ENCODE data around the gene SSBP4. TPM values are rescaled to one million over a fixed set of nuclear protein-coding genes. Genes with fewer than 3 reads are reported as not detected.

Gene SSBP4
- total RNA-seq, 4 donors from 2014 or later: 40.5 to 75.6 (median 56.1) TPM

DNA sequence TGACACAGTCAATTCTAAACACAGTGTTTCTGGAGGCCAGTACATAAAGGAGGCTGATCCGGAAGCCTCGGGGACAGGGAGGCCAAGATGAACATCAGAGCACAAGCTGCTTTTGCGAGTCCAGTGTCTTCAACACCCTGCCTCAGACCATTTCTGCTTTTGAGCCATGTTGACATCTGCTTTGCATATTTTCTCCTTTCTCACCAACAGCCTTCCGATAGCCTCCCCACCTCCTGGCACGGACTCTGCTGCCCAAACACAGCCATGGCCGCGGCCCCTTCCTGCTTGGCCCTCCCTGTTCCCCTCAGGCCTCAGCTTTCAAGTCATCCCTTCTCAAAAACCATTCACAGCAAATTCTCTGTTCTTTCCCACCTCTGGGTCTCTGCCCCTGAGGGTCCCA lies 25.4 kb upstream of the SSBP4 start:
- intact Hi-C loops (cut with DNase I): no loop called here

GRCh38 chr19:18396471-18397241 lies 22.5 kb upstream of the SSBP4 start:
- intact Hi-C loops (cut with DNase I): no loop called here
- H3K27ac ChIP-seq: no peak overlapping the region
- TF ChIP-seq POLR2A (IDR thresholded peaks at IDR 0.05): no peak
- TF ChIP-seq, protein P1, sequence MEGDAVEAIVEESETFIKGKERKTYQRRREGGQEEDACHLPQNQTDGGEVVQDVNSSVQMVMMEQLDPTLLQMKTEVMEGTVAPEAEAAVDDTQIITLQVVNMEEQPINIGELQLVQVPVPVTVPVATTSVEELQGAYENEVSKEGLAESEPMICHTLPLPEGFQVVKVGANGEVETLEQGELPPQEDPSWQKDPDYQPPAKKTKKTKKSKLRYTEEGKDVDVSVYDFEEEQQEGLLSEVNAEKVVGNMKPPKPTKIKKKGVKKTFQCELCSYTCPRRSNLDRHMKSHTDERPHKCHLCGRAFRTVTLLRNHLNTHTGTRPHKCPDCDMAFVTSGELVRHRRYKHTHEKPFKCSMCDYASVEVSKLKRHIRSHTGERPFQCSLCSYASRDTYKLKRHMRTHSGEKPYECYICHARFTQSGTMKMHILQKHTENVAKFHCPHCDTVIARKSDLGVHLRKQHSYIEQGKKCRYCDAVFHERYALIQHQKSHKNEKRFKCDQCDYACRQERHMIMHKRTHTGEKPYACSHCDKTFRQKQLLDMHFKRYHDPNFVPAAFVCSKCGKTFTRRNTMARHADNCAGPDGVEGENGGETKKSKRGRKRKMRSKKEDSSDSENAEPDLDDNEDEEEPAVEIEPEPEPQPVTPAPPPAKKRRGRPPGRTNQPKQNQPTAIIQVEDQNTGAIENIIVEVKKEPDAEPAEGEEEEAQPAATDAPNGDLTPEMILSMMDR (IDR thresholded peaks at IDR 0.05): no peak
- no peak for DNase-seq
- H3K4me3 ChIP-seq (replicated peaks in 1 of 3): no peak overlapping the region
- H3K9me3 ChIP-seq: no peaks in the 10 kb centered on the region
- no peaks in the 10 kb centered on the region for H3K27me3 ChIP-seq
- 53 to 79% methylated on average over 16 to 18 of the region's 37 CpGs for WGBS, 2 donors
- peaks cover 0 to 11% of the 10 kb centered on the region in 2 donors for H3K4me1 ChIP-seq
- no peaks in the 10 kb centered on the region for H3K36me3 ChIP-seq

More for the DNA sequence above, 25.4 kb upstream of the SSBP4 start:
- no peak overlapping the region for H3K4me3 ChIP-seq (replicated peaks in 1 of 3)
- H3K36me3 ChIP-seq: no peaks in the 10 kb centered on the region
- H3K4me1 ChIP-seq: peaks cover 0 to 5% of the 10 kb centered on the region in 2 donors
- TF ChIP-seq, protein P1 (IDR thresholded peaks at IDR 0.05): no peak
- TF ChIP-seq POLR2A (IDR thresholded peaks at IDR 0.05): no peak
- H3K9me3 ChIP-seq: no peaks in the 10 kb centered on the region
- DNase-seq: no peak
- WGBS, 2 donors: 75 to 77% methylated on average over 7 of the region's 7 CpGs
- H3K27ac ChIP-seq: no peak overlapping the region
- H3K27me3 ChIP-seq: no peaks in the 10 kb centered on the region

DNA sequence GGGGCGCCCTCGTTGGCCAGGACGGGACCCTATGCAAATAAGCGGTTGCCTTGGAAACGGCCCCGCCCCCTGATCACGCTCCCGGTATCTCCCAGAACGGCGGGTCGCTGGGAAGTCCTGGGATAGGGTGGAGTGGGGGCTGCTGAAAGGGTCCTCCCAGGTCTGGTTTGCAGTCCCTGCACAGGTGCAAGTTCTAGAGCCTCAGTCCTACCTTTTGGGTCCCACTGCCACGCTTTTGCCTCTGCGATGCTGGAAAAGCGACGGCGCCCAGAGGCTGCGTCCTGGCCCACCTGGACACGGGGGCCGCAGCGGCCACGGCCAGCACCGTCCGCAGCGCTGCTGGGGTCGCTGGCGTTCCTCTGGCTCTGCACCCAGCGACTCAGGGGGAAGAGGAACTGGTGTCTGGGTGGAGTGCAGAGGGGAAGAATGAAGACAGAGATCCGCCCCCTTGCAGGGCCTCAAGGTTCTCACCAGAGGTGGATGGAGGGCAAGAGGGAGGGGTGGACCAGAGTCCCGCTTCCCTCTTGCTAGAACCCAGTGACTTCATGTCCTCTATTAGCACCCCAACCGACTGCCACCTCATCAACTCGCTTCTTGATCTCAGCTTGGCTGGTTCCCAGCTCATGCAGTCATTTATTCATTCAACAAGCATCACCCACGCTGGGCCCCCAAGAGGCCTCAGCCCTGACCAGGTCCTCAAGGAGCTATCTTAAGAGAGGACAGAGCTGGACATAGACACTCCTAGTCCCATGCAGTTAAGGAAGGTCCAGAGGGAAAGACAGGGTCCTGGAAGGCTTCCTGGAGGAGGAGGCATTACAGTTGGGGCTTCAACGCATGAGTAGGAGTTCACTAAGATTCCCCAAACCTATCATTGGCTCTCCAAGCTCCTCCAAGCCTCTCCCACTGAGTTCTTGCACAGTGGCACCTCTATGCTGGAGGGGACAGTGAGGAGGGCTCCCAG lies 21.7 kb upstream of the SSBP4 start, which contains the start of gene LRRC25:
TSS of gene LRRC25 (minus strand) at position 381 of the 961 bp plus-strand sequence. CDS start 659 bp downstream, outside the sequence.
- Histone ChIP-seq H3K27me3 (no peaks in the 10 kb centered on the region), H3K4me1 (peaks cover 0 to 11% of the 10 kb centered on the region in 2 donors), H3K27ac (no peak within 1 kb of the TSS), H3K9me3 (no peaks in the 10 kb centered on the region), H3K4me3 (replicated peaks in 1 of 3) (no peak within 1 kb of the TSS), H3K36me3 (no peaks in the 10 kb centered on the region)
- TF ChIP-seq, protein P1 (IDR thresholded peaks at IDR 0.05): no peak
- no peak for TF ChIP-seq POLR2A (IDR thresholded peaks at IDR 0.05)
- DNase-seq: peak in 1 of 2 donors; percentile 29
- intact Hi-C loops (cut with DNase I): no loop called here
- 20 to 26% methylated on average over 28 to 32 of the region's 33 CpGs for WGBS, 2 donors

GRCh38 chr19:18399008-18399407 lies 20.2 kb upstream of the SSBP4 start:
- Histone ChIP-seq H3K4me3 (replicated peaks in 1 of 3) (no peak overlapping the region), H3K36me3 (no peaks in the 10 kb centered on the region), H3K27me3 (no peaks in the 10 kb centered on the region), H3K9me3 (no peaks in the 10 kb centered on the region), H3K27ac (peak overlapping the region in 2 of 3 donors; percentile 61 to 68), H3K4me1 (peaks cover 0 to 11% of the 10 kb centered on the region in 2 donors)
- TF ChIP-seq, protein P1 (IDR thresholded peaks at IDR 0.05): peak in 1 of 6 experiments; percentile 13
- TF ChIP-seq POLR2A (IDR thresholded peaks at IDR 0.05): no peak
- peak; percentile 89 to 90 for DNase-seq
- 32 to 37% methylated on average over 6 of the region's 6 CpGs for WGBS, 2 donors
- intact Hi-C loops (cut with DNase I): no loop called here
